ENCODE results near the gene TMEM145. TPM values are rescaled to one million over a fixed set of nuclear protein-coding genes. Genes with fewer than 3 reads are reported as not detected.

TMEM145 gene
- total and polyA plus RNA-seq, 9 of the 15 experiments (the other 6 are each of a cell fraction or from before 2014, with no cell fraction given): 0.80 to 5.5 (median 1.9) TPM; not detected in 3

- TF ChIP-seq RNF219 (CRISPR knock-in tag; IDR thresholded peaks at IDR 0.05) (no peak), SMAD1 (IDR thresholded peaks at IDR 0.05; ENCODE audit: low read depth, low read length, partially characterized antibody) (no peak), STAT5A (IDR thresholded peaks at IDR 0.05; ENCODE audit: borderline replicate concordance, low read length) (no peak), TEAD1 (CRISPR knock-in tag; IDR thresholded peaks at IDR 0.05) (peak; percentile 20 to 67; a peak in 1 of 4 replicates), FOSL1 (tag; conservative IDR thresholded peaks at IDR 0.05) (no peak), ZNF717 (CRISPR knock-in tag; IDR thresholded peaks at IDR 0.05) (no peak), RERE (CRISPR knock-in tag; IDR thresholded peaks at IDR 0.05; ENCODE audit: borderline replicate concordance) (no peak), ZNF232 (CRISPR knock-in tag; IDR thresholded peaks at IDR 0.05) (no peak), RBM34 (IDR thresholded peaks at IDR 0.05; ENCODE audit: borderline replicate concordance, insufficient read depth, low read length) (no peak), SNRNP70 (optimal IDR thresholded peaks at IDR 0.05; ENCODE audit: low read depth, low read length) (no peak), TSHZ1 (CRISPR knock-in tag; IDR thresholded peaks at IDR 0.05) (no peak)
Observed at GRCh38 chr19:42324655-42325307, 11.7 kb downstream of the TMEM145 start (continued).

All from K562 (cell line).